ENCODE measurements around the gene HMGN2.

DNA sequence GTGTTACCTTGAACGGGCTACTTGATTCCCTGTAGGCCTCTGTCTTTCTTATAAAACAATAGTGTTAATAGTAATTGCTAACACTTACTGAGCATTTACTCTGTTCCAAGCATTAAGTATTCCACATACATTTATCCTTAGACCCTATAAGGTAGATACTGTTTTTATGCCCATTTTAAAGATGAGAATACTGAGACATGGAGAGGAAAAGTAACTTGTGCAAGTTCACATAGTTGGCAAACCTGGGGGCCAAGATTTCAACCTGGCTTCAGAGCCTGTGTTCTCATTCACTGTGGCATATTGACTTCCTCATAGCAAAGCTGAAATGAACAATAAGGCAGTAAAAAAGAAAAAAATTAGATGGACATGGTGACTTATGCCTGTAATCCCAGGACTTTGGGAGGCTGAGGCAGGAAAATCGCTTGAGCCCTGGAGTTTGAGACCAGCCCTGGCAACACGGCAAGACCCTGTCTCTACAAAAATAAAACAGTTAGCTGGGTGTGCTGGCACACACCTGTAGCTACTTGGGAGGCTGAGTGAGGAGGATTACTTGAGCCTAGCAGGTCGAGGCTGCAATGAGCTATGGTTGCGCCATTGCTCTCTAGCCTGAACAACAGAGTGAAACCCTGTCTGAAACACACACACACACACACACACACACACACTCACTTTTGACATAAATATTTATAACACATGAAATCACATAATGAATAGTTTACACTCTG is 19.6 kb upstream of the HMGN2 start:
- TF ChIP-seq, protein P1, sequence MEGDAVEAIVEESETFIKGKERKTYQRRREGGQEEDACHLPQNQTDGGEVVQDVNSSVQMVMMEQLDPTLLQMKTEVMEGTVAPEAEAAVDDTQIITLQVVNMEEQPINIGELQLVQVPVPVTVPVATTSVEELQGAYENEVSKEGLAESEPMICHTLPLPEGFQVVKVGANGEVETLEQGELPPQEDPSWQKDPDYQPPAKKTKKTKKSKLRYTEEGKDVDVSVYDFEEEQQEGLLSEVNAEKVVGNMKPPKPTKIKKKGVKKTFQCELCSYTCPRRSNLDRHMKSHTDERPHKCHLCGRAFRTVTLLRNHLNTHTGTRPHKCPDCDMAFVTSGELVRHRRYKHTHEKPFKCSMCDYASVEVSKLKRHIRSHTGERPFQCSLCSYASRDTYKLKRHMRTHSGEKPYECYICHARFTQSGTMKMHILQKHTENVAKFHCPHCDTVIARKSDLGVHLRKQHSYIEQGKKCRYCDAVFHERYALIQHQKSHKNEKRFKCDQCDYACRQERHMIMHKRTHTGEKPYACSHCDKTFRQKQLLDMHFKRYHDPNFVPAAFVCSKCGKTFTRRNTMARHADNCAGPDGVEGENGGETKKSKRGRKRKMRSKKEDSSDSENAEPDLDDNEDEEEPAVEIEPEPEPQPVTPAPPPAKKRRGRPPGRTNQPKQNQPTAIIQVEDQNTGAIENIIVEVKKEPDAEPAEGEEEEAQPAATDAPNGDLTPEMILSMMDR (conservative IDR thresholded peaks at IDR 0.05 in 1 of 2, IDR thresholded peaks at IDR 0.05 in 1 of 2; ENCODE audit: low read depth in 1 of 2, low read length in 2 of 2), result no peak
- TF ChIP-seq EZH2 (IDR thresholded peaks at IDR 0.05; ENCODE audit: low read length, missing control alignments), result no peak
